NCI-H2081 (cell line): ENCODE results near the gene CRABP2.

Experiments used
- DNase-seq, 2 experiments: peaks; one replicate each; lab custom pipeline; 2025; lab: John Stamatoyannopoulos, UW

The CRABP2 gene

GRCh38 chr1:156690675-156691036 is 14.7 kb downstream of the CRABP2 start:
- no peak for DNase-seq

DNA sequence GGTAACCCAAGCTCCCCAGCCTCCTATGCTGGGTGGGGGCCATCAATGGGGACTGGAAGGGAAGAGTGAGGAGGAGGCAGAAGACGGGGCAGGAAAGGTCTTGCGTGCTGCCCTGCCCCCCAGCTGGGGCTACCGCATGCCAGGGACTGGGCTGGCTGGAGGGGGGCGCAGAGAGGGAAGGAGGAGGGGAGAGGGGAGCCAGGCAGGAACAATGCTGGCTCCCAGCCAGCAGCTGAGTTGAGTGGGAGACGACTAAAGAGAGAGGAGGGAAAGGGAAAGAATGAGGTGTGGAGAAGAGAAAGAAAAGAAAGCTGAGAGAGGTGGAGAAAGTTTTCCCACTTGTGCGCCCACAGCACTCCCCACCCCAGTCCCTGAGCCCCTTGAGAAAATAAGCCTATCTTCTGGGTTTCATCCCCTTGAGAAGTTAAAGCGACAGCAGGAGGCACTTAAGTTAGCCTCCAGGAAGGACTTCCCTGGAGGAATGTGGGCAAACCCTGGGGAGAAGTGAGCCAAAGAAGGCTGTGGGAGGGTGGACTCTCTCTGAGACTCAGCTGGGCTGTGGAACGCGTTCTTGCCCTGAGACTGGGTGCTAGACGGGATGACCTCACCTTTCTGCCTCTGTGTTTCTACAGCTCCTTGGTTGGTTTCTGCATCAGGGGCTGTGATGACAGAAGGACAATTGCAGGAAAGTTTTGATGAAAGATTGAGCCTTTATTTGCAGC is 15.3 kb downstream of the CRABP2 start:
- DNase-seq = no peak

GRCh38 chr1:156689035-156689952 is 16.1 kb downstream of the CRABP2 start:
- DNase-seq = peak; percentile 78 to 81

DNA sequence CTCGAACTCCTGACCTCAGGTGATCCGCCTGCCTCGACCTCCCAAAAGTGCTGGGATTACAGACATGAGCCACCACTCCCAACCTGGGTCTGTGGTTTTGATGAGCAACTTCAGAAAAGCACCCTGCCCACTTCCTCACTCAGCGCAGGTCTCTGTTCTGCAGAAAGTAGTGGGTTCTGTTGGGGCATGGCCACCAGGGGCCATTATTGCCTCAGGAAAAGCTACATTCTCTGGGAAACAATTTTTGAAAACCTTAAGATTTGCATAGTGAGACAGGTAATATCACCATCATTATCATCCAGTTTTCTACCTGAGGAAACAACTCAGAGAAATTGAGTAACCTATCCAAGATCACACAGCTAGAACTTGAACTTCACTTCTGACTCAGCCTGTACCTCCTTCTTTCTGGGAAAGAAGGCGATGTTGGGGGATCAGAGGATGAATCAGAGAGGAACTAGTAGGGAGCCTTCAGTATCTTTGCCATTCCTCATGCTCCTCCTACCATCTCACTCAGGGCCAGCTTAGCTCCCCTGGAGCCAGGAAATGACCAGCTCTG is 21.1 kb downstream of the CRABP2 start:
- DNase-seq = no peak

- no peak for DNase-seq
Measured at GRCh38 chr1:156682166-156682890, 23.1 kb downstream of the CRABP2 start.

- DNase-seq = no peak
Measured at GRCh38 chr1:156681196-156681960, 24.0 kb downstream of the CRABP2 start.

DNA sequence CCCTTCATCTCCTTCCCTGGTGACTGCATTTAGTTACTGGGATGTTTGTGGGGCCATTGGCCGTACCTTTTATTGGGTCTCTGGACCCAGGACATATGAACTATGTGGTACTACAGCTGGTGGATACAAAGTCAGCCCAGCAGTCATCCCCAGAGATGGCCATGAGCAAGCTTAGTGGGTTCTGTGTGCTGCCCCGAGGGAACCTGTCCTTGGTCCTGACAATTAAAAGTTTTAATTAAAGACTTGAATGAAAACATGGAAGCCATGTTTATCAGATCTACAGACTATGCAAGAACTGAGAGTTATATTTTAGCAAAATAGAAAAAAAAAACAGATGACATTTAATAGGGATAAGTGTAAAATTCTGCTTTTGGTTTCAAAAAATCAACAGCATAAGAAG is 25.3 kb downstream of the CRABP2 start:
- DNase-seq = no peak

GRCh38 chr1:156677616-156678596 is 27.5 kb downstream of the CRABP2 start:
- DNase-seq = peak; percentile 47 to 66

DNA sequence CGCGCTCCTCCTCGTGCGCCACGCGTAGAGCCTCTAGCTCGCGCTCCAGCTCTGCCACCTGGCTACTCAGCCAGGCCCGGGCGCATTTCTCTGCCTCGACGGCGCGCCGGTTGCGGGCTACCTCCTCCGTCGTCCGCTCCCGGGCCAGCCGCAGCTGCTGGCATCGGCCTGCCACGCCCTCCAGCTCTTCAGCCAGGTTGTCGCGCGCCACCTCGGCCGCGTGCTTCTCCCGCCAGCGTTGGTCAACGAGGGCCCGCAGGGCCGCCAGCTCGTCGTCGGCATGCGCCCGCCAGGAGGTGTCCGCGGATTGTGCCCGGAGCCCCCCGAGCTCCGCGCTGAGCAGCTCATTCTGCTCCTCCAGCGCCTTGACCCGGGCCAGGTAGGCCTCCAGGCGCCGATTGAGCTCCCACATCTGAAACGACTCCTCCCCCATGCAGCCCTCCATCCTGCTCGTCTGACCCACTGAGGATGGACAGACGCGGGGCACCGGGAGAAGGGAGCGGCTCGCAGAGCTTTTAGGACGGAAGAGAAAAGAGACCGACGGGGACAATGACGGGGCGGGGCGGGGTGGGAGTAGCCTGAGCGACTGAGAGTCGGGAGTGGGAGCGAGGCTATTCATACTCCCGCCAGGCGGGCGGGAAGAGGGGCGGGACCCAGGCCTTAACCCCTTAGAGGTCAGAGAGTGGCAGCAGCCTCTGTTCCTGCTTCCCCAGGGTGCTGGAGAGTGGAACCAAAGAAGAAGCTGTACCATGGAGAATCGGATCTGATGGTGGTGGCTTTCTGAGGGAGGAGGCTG is 28.4 kb downstream of the CRABP2 start, which contains the start of gene NES:
TSS of gene NES (minus strand) at position 588 of the 796 bp plus-strand sequence. CDS start at position 445, 143 bp downstream.
- DNase-seq = peak; percentile 23 to 61

GRCh38 chr1:156676114-156676819 is 29.1 kb downstream of the CRABP2 start:
- no peak for DNase-seq

DNA sequence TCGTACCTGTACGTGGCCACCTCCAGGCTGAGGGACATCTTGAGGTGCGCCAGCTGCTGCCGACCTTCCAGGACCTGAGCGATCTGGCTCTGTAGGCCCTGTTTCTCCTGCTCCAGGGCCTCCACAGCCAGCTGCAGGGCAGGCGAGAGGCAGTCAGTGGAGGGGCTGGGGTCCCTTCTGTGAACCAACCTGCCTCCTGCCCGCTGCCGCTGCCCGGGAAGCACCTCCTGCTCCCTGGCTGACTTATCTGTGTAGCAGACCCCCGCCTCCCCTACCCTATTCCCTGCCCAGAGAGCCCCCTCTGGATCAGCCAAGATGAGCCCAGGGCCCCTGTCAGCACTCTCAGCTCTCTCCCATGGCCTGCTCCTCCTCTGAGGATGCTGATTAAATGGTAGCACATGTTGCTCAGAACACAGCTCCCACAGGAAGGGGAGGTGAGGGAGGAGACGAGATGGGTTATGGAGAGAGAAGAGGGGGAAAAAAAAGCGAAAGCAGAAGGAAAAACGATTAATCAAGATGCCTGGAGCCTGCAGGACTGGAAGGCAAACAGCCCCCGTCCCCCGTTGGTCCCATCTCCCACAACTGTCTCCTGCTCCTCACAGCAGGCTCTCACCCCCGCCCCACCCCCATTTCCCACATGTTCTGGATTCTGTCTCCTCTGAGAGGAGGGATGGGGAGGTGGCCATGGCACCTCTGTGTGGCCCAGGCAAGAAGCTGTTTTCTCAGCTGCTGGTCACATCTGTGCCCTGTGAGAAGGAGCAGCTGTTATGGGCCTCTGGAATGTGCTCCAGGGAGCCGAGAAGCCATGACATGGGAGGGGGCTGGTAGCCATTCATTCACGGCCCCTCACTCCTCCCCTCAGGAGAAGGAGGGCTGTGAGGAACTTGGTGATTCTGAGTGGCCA is 29.9 kb downstream of the CRABP2 start:
- DNase-seq = no peak

GRCh38 chr1:156673387-156674121 is 31.8 kb downstream of the CRABP2 start:
- no peak for DNase-seq

DNA sequence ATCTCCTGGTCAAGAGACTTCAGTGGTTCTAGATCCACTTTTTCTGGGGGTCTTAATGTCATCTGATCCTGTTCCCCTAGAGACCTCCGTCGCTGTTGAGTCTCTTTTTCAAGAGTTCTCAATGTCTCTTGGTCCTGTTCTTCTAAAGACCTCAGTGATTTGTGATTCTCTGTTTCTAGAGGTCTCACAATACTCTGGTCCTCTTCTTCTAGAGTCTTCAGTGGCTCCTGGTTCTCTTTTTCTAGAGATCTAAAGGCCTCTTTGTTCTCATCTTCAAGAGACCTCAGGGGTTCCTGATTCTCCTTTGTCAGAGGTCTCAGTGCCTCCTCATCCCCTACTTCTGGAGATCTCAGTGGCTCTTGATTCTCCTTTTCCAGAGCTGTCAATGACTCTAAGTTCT is 33.6 kb downstream of the CRABP2 start:
- no peak for DNase-seq

- no peak for DNase-seq
Measured at GRCh38 chr1:156670791-156671190, 34.6 kb downstream of the CRABP2 start.

- no peak for DNase-seq
Measured at GRCh38 chr1:156670359-156670758, 35.0 kb downstream of the CRABP2 start.

GRCh38 chr1:156669794-156670193 is 35.6 kb downstream of the CRABP2 start:
- DNase-seq = no peak
